Right ventricle myocardium inferior (tissue), 1 donor: ENCODE results near the gene GPR33. TPM values are rescaled to one million over a fixed set of nuclear protein-coding genes. Genes with fewer than 3 reads are reported as not detected.
"Not testable (repeated sequence)": the region's sequence is repeated elsewhere in the genome, so short reads cannot be mapped to it uniquely, and the experiment has no call there.

ENCODE experiments used
- ATAC-seq: fragments of 200-7000 bp; cut with Tn5 transposase; one replicate; pipeline ENCODE4 v1.9.1; 2020; ENCODE audit warnings: mild to moderate bottlenecking, moderate library complexity
- DNase-seq: peaks from one replicate; pipeline ENCODE4 v3.0.0; 2021; ENCODE audit errors: missing footprints
- intact Hi-C: fragments of 100-400 bp; cut with DNase I; formaldehyde crosslinking; loops from one replicate; pipeline ENCODE4 v1.11.0; 2022
- total RNA-seq: library from RNA; stranded (reverse); fragmentation: NEBNext Ultra II Directional; extraction: Animal tissue kit (Norgen Biotek cat#: 25700); gene quantifications from one replicate; pipeline ENCODE4 v1.2.1, GENCODE V29; 2021
- donor health status: DM: no; HTN: yes; CAD: no; lungs with severe emphysema.

GPR33 gene
- total RNA-seq, 1 donor from 2014 or later = not detected

- intact Hi-C loops = no loop called here
- DNase-seq (no peak), ATAC-seq (no peak)
Observed at GRCh38 chr14:31466554-31466953, 21.3 kb downstream of the GPR33 start.

GRCh38 chr14:31465111-31465510 lies 22.7 kb downstream of the GPR33 start:
- no peak for ATAC-seq
- intact Hi-C loops = no loop called here
- DNase-seq = no peak

GRCh38 chr14:31462450-31462849 lies 25.4 kb downstream of the GPR33 start:
- DNase-seq, intact Hi-C loops, ATAC-seq: not testable (repeated sequence)

- no peak for DNase-seq
- intact Hi-C loops = no loop called here
- no peak for ATAC-seq
Observed at GRCh38 chr14:31461545-31461944, 26.3 kb downstream of the GPR33 start.

GRCh38 chr14:31457665-31458659 lies 29.9 kb downstream of the GPR33 start:
- intact Hi-C loops = loop anchor here (2.0 to 10.0 kb wide), 4 partner anchors 37 to 619 kb away; partner anchors contain the start of genes ARHGAP5 and HEATR5A
- DNase-seq = no peak

GRCh38 chr14:31456841-31457664 lies 30.8 kb downstream of the GPR33 start, which contains the start of gene DTD2:
DTD2 (minus strand) TSS chr14:31457506; CDS start chr14:31457393, 113 bp downstream.
- ATAC-seq = peak; percentile 100
- intact Hi-C loops = loop anchor here (2.0 to 10.0 kb wide), 4 partner anchors 36 to 620 kb away; partner anchors contain the start of genes ARHGAP5 and HEATR5A
- peak; percentile 99 for DNase-seq

More at GRCh38 chr14:31457665-31458659, 29.9 kb downstream of the GPR33 start:
- ATAC-seq = no peak

- intact Hi-C loops = loop anchor here (10.0 kb wide), 1 partner anchor 475 kb away; no protein-coding TSS in a partner anchor
- ATAC-seq (no peak), DNase-seq (no peak)
Observed at GRCh38 chr14:31449971-31450610, 37.7 kb downstream of the GPR33 start.

GRCh38 chr14:31449136-31449535 lies 38.7 kb downstream of the GPR33 start:
- no peak for ATAC-seq
- intact Hi-C loops = no loop called here
- no peak for DNase-seq

- ATAC-seq (no peak), DNase-seq (no peak)
- intact Hi-C loops = no loop called here
Observed at GRCh38 chr14:31445703-31446102, 42.1 kb downstream of the GPR33 start.

GRCh38 chr14:31442284-31442683 lies 45.6 kb downstream of the GPR33 start:
- ATAC-seq (no peak), DNase-seq (no peak)
- intact Hi-C loops = no loop called here

GRCh38 chr14:31441273-31442111 lies 46.3 kb downstream of the GPR33 start:
- no peak for DNase-seq
- ATAC-seq = peak; percentile 64
- intact Hi-C loops = no loop called here

GRCh38 chr14:31440280-31440679 lies 47.6 kb downstream of the GPR33 start:
- ATAC-seq (no peak), DNase-seq (no peak)
- intact Hi-C loops = no loop called here

- no peak for DNase-seq
- intact Hi-C loops = no loop called here
- no peak for ATAC-seq
Observed at GRCh38 chr14:31439561-31439960, 48.3 kb downstream of the GPR33 start.

- intact Hi-C loops, ATAC-seq, DNase-seq: not testable (repeated sequence)
Observed at GRCh38 chr14:31437045-31437691, 50.7 kb downstream of the GPR33 start.

- intact Hi-C loops = no loop called here
Observed at GRCh38 chr14:31435276-31435675, 52.6 kb downstream of the GPR33 start.

More at GRCh38 chr14:31435276-31435675, 52.6 kb downstream of the GPR33 start:
- ATAC-seq (peak; percentile 83), DNase-seq (no peak)
